ENCODE results near the gene ATP7B. TPM values are rescaled to one million over a fixed set of nuclear protein-coding genes. Genes with fewer than 3 reads are reported as not detected.

Gene ATP7B
- polyA plus RNA-seq, 3 donors: 0.39 to 0.44 TPM; not detected in 1

GRCh38 chr13:51942189-51942588 lies 69.1 kb downstream of the ATP7B start:
- WGBS (ENCODE audit: insufficient coverage): 95% methylated on average over 6 of the region's 9 CpGs

GRCh38 chr13:51938454-51938853 lies 72.8 kb downstream of the ATP7B start:
- Histone ChIP-seq H3K27me3 (ENCODE audit: control insufficient read depth in 2 of 2, insufficient read depth in 2 of 2, low read length in 2 of 2) (no peaks in the 10 kb centered on the region), H3K4me2 (replicated peaks; ENCODE audit: extremely low read depth, low read length, poor library complexity, severe bottlenecking) (no peak overlapping the region), H3K9ac (ENCODE audit: insufficient read depth, low read length, poor library complexity, severe bottlenecking) (no peak overlapping the region), H2AFZ (ENCODE audit: insufficient read depth, low read depth, low read length, poor library complexity, severe bottlenecking) (no peak overlapping the region), H3K9me3 (replicated peaks in 1 of 2; ENCODE audit: control insufficient read depth in 1 of 2, insufficient read depth in 1 of 2, low read length in 2 of 2) (no peaks in the 10 kb centered on the region), H4K20me1 (ENCODE audit: insufficient read depth, low read length) (no peaks in the 10 kb centered on the region), H3K4me1 (ENCODE audit: control insufficient read depth in 1 of 2, insufficient read depth in 2 of 2, low read length in 2 of 2) (no peaks in the 10 kb centered on the region), H3K36me3 (replicated peaks in 1 of 2; ENCODE audit: control insufficient read depth in 1 of 2, insufficient read depth in 2 of 2, low read length in 2 of 2) (no peaks in the 10 kb centered on the region), H3K4me3 (replicated peaks in 1 of 3; ENCODE audit: low read depth in 2 of 3, low read length in 3 of 3) (no peak overlapping the region), H3K79me2 (ENCODE audit: insufficient read depth, low read length) (no peaks in the 10 kb centered on the region), H3K27ac (ENCODE audit: low read depth in 1 of 2, low read length in 2 of 2) (no peak overlapping the region)
- H3K36me3 Mint-ChIP-seq: no peaks in the 10 kb centered on the region
- peaks cover under 1 to 4% (median 3%) of the 10 kb centered on the region in 3 donors for H3K27me3 Mint-ChIP-seq (ENCODE audit: low read depth in 3 of 3)
- 95% methylated on average over 3 of the region's 3 CpGs for WGBS (ENCODE audit: insufficient coverage)
- TF ChIP-seq CTCF (IDR thresholded peaks at IDR 0.05): no peak
- H3K4me3 Mint-ChIP-seq: no peak overlapping the region
- H3K9me3 Mint-ChIP-seq: no peaks in the 10 kb centered on the region
- H3K27ac Mint-ChIP-seq: no peak overlapping the region
- H3K4me1 Mint-ChIP-seq: no peaks in the 10 kb centered on the region
- intact Hi-C loops (cut with micrococcal nuclease): no loop called here
- no peak for DNase-seq

More at GRCh38 chr13:51942189-51942588, 69.1 kb downstream of the ATP7B start:
- no peak overlapping the region for H3K4me3 ChIP-seq (replicated peaks in 1 of 3; ENCODE audit: low read depth in 2 of 3, low read length in 3 of 3)
- Mint-ChIP-seq H3K4me3 (no peak overlapping the region), H3K9me3 (no peaks in the 10 kb centered on the region), H3K27ac (no peak overlapping the region), H3K27me3 (ENCODE audit: low read depth in 3 of 3) (peaks cover 2 to 7% (median 3%) of the 10 kb centered on the region in 3 donors), H3K4me1 (peaks cover 7% of the 10 kb centered on the region), H3K36me3 (no peaks in the 10 kb centered on the region)
- H2AFZ ChIP-seq (ENCODE audit: insufficient read depth, low read depth, low read length, poor library complexity, severe bottlenecking): no peak overlapping the region
- no peak for DNase-seq
- H4K20me1 ChIP-seq (ENCODE audit: insufficient read depth, low read length): no peaks in the 10 kb centered on the region
- TF ChIP-seq CTCF (IDR thresholded peaks at IDR 0.05): no peak
- H3K36me3 ChIP-seq (replicated peaks in 1 of 2; ENCODE audit: control insufficient read depth in 1 of 2, insufficient read depth in 2 of 2, low read length in 2 of 2): no peaks in the 10 kb centered on the region
- no peak overlapping the region for H3K9ac ChIP-seq (ENCODE audit: insufficient read depth, low read length, poor library complexity, severe bottlenecking)
- no peaks in the 10 kb centered on the region for H3K27me3 ChIP-seq (ENCODE audit: control insufficient read depth in 2 of 2, insufficient read depth in 2 of 2, low read length in 2 of 2)
- H3K27ac ChIP-seq (ENCODE audit: low read depth in 1 of 2, low read length in 2 of 2): no peak overlapping the region
- H3K4me2 ChIP-seq (replicated peaks; ENCODE audit: extremely low read depth, low read length, poor library complexity, severe bottlenecking): no peak overlapping the region
- intact Hi-C loops (cut with micrococcal nuclease): no loop called here
- H3K9me3 ChIP-seq (replicated peaks in 1 of 2; ENCODE audit: control insufficient read depth in 1 of 2, insufficient read depth in 1 of 2, low read length in 2 of 2): no peaks in the 10 kb centered on the region
- no peaks in the 10 kb centered on the region for H3K4me1 ChIP-seq (ENCODE audit: control insufficient read depth in 1 of 2, insufficient read depth in 2 of 2, low read length in 2 of 2)
- no peaks in the 10 kb centered on the region for H3K79me2 ChIP-seq (ENCODE audit: insufficient read depth, low read length)
